HepG2 (cell line): ENCODE measurements around the gene GDF15. TPM values are rescaled to one million over a fixed set of nuclear protein-coding genes. Genes with fewer than 3 reads are reported as not detected.
A peak's percentile ranks its signal among the peaks of the same experiment; 100 is the strongest.

Experiments
- ADNP ChIP-seq: sonication (generic); formaldehyde crosslinking; IDR thresholded peaks from 2 replicates; pipeline ENCODE4 v1.4.0; 2020; ENCODE audit warnings: missing genetic modification reagents
- BCL6 ChIP-seq: IDR thresholded peaks from 2 replicates; pipeline ENCODE4 v1.6.1; 2016; ENCODE audit warnings: missing genetic modification reagents, missing compliant biosample characterization
- EEA1 ChIP-seq: sonication (generic); formaldehyde crosslinking; IDR thresholded peaks from 2 replicates; pipeline ENCODE4 v1.5.1; 2020; ENCODE audit warnings: mild to moderate bottlenecking, missing genetic modification reagents, borderline replicate concordance
- ELF3 ChIP-seq: IDR thresholded peaks from 2 replicates; pipeline ENCODE4 v1.6.1; 2016; ENCODE audit warnings: missing genetic modification reagents, missing compliant biosample characterization
- EP300 ChIP-seq, 3 experiments: sonication (generic) in 1 of 3; formaldehyde crosslinking in 1 of 3; IDR thresholded peaks; 2 replicates each; pipeline versions ENCODE4 v1.5.1 to v1.6.1; 2011 to 2020; ENCODE audit warnings: low read depth in 2 of 3, low read length in 2 of 3, borderline replicate concordance in 1 of 3, improper control_type of control experiment in 1 of 3, mild to moderate bottlenecking in 1 of 3, missing genetic modification reagents in 1 of 3, moderate library complexity in 1 of 3
- FOXK1 ChIP-seq: sonication (generic); formaldehyde crosslinking; IDR thresholded peaks from 2 replicates; pipeline ENCODE4 v1.4.0; 2020; ENCODE audit warnings: low read depth, missing genetic modification reagents, borderline replicate concordance
- HDAC6 ChIP-seq: fragments of 200-600 bp; sonication (generic); IDR thresholded peaks from 2 replicates; pipeline ENCODE4 v1.7.0; 2017; ENCODE audit warnings: mild to moderate bottlenecking, antibody characterized with exemption, low read length, low read depth
- HMG20A ChIP-seq: IDR thresholded peaks from 2 replicates; pipeline ENCODE4 v1.6.1; 2016; ENCODE audit warnings: borderline replicate concordance
- IRF1 ChIP-seq: sonication (generic); formaldehyde crosslinking; IDR thresholded peaks from 2 replicates; pipeline ENCODE4 v1.4.0; 2020; ENCODE audit warnings: low read depth, mild to moderate bottlenecking, missing genetic modification reagents
- MTA1 ChIP-seq: sonication (generic); formaldehyde crosslinking; IDR thresholded peaks from 2 replicates; pipeline ENCODE4 v1.4.0; 2020; ENCODE audit warnings: missing genetic modification reagents, mild to moderate bottlenecking, borderline replicate concordance
- PHF8 ChIP-seq: sonication (generic); formaldehyde crosslinking; IDR thresholded peaks from 2 replicates; pipeline ENCODE4 v1.5.0; 2020; ENCODE audit warnings: missing genetic modification reagents
- SUZ12 ChIP-seq: fragments of 150-350 bp; IDR thresholded peaks from 2 replicates; pipeline ENCODE4 v1.6.1; 2014; ENCODE audit warnings: low read depth, low read length
- TBL1XR1 ChIP-seq: fragments of 150-350 bp; IDR thresholded peaks from 2 replicates; pipeline ENCODE4 v1.6.1; 2014; ENCODE audit warnings: borderline replicate concordance, low read length; ENCODE audit not compliant: partially characterized antibody
- YY1 ChIP-seq: IDR thresholded peaks from 2 replicates; pipeline ENCODE4 v1.6.1; 2011; ENCODE audit warnings: low read length, low read depth, moderate library complexity, mild to moderate bottlenecking; ENCODE audit not compliant: insufficient read depth, insufficient replicate concordance
- ZNF34 ChIP-seq: sonication (generic); formaldehyde crosslinking; IDR thresholded peaks from 2 replicates; pipeline ENCODE4 v1.4.0; 2020; ENCODE audit warnings: mild to moderate bottlenecking, missing genetic modification reagents, borderline replicate concordance
- ZNF687 ChIP-seq: sonication (generic); formaldehyde crosslinking; IDR thresholded peaks from 2 replicates; pipeline ENCODE4 v1.5.1; 2020; ENCODE audit warnings: mild to moderate bottlenecking, missing genetic modification reagents, moderate library complexity
- ZNF724P ChIP-seq: sonication (generic); formaldehyde crosslinking; IDR thresholded peaks from 2 replicates; pipeline ENCODE4 v1.8.0; 2022; ENCODE audit warnings: missing genetic modification reagents, borderline replicate concordance
- ZNF737 ChIP-seq: sonication (generic); formaldehyde crosslinking; IDR thresholded peaks from 2 replicates; pipeline ENCODE4 v1.5.0; 2020; ENCODE audit warnings: missing genetic modification reagents, mild to moderate bottlenecking, borderline replicate concordance
- ZNF770 ChIP-seq: sonication (generic); formaldehyde crosslinking; IDR thresholded peaks from 2 replicates; pipeline ENCODE4 v1.5.0; 2020; ENCODE audit warnings: mild to moderate bottlenecking, missing genetic modification reagents
- polyA plus RNA-seq, 8 experiments: library from polyadenylated mRNA; depleted of rRNA in 3 of 8; stranded (reverse) in 7 of 8; unstranded in 1 of 8; fragments of >200 nt; fragmentation: Illumina TruSeq in 4 of 8; extraction: Trizol in 4 of 8; gene quantifications; 2 replicates each; pipeline versions ENCODE4 v1.2.1 to v1.2.3, GENCODE V29; 2011 to 2016; ENCODE audit warnings: low read depth in 4 of 8, missing spikeins in 1 of 8, mixed read lengths in 1 of 8; ENCODE audit not compliant: insufficient read depth in 1 of 8
- total RNA-seq, 5 experiments: library from RNA; depleted of rRNA; stranded (reverse); fragments of >200 nt; fragmentation: Illumina TruSeq; extraction: Trizol; gene quantifications; 2 replicates each; pipeline ENCODE4 v1.2.3, GENCODE V29; 2016; ENCODE audit warnings: low read depth in 1 of 5

Gene GDF15
- total and polyA plus RNA-seq, 2 of the 13 experiments (the other 11 are each of a cell fraction or from before 2014, with no cell fraction given): 146 to 422 TPM

- TF ChIP-seq EP300 (IDR thresholded peaks at IDR 0.05; ENCODE audit: low read depth in 2 of 2, low read length in 2 of 2) (0 out of 4 replicates have a peak, but pooled peaks of 1 of the 2 experiments have one; percentile 14), EP300 (CRISPR knock-in tag; IDR thresholded peaks at IDR 0.05; ENCODE audit: borderline replicate concordance) (no peak), ADNP (0 out of 2 replicates have a peak, but pooled peaks have one; percentile 64), ZNF34 (no peak), FOXK1 (no peak), SUZ12 (no peak), ZNF770 (CRISPR knock-in tag) (peak; percentile 48), HMG20A (CRISPR knock-in tag) (no peak), IRF1 (CRISPR knock-in tag) (no peak), BCL6 (no peak), PHF8 (CRISPR knock-in tag) (no peak), ZNF724P (CRISPR knock-in tag) (no peak), EEA1 (no peak), HDAC6 (no peak), ZNF737 (CRISPR knock-in tag) (no peak), YY1 (no peak), MTA1 (no peak), ELF3 (CRISPR knock-in tag) (peak; percentile 81), TBL1XR1 (no peak), ZNF687 (CRISPR knock-in tag) (peak; percentile 40; the same call in 1 of the 2 replicates)
These were observed 15.7 kb downstream of the GDF15 start (continued) for GRCh38 chr19:18401580-18402112.
